GM23338 (cell line): ENCODE data around the gene AK4.

ENCODE experiments used
- CREB1 ChIP-seq: fragments of 250-450 bp; sonication (Bioruptor Pico); IDR thresholded peaks from 2 replicates; pipeline ENCODE4 v1.5.0; 2020; ENCODE audit warnings: low read depth, mild to moderate bottlenecking, moderate library complexity
- CTCF ChIP-seq, 2 experiments: fragments of 200-600 bp in 1 of 2; sonication (generic) in 1 of 2; conservative IDR thresholded peaks; 2 replicates each; pipeline versions ENCODE4 v1.5.1 to v1.6.1; 2016 to 2017; ENCODE audit warnings: antibody characterized with exemption in 2 of 2, low read depth in 2 of 2, mild to moderate bottlenecking in 2 of 2, moderate library complexity in 1 of 2
- ETS1 ChIP-seq: IDR thresholded peaks from 2 replicates; pipeline ENCODE4 v1.6.1; 2016; ENCODE audit warnings: antibody characterized with exemption
- EZH2 ChIP-seq: fragments of 200-600 bp; sonication (generic); IDR thresholded peaks from one replicate; pipeline ENCODE4 v1.8.0; 2017; ENCODE audit warnings: antibody characterized with exemption, mild to moderate bottlenecking, low read depth; ENCODE audit not compliant: unreplicated experiment
- EZH2phosphoT487 ChIP-seq: fragments of 200-600 bp; sonication (generic); IDR thresholded peaks from one replicate; pipeline ENCODE4 v1.8.1; 2018; ENCODE audit warnings: antibody characterized with exemption; ENCODE audit not compliant: unreplicated experiment
- JUNB ChIP-seq: IDR thresholded peaks from one replicate; pipeline ENCODE4 v1.6.1; 2016; ENCODE audit warnings: antibody characterized with exemption; ENCODE audit not compliant: unreplicated experiment
- NANOG ChIP-seq: IDR thresholded peaks from 2 replicates; pipeline ENCODE4 v1.6.1; 2016; ENCODE audit warnings: antibody characterized with exemption, borderline replicate concordance
- POLR2AphosphoS5 ChIP-seq: IDR thresholded peaks from 2 replicates; pipeline ENCODE4 v1.6.1; 2016; ENCODE audit warnings: antibody characterized with exemption, low read depth
- REST ChIP-seq: IDR thresholded peaks from one replicate; pipeline ENCODE4 v1.6.1; 2018; ENCODE audit warnings: antibody characterized with exemption; ENCODE audit not compliant: unreplicated experiment
- ZNF114 ChIP-seq: fragments of 250-450 bp; sonication (Bioruptor Pico); IDR thresholded peaks from 2 replicates; pipeline ENCODE4 v1.5.0; 2020; ENCODE audit warnings: mild to moderate bottlenecking, moderate library complexity
- ZNF462 ChIP-seq: fragments of 250-450 bp; sonication (Bioruptor Pico); IDR thresholded peaks from 2 replicates; pipeline ENCODE4 v1.5.0; 2020; ENCODE audit warnings: mild to moderate bottlenecking, moderate library complexity

- TF ChIP-seq CTCF (conservative IDR thresholded peaks at IDR 0.05; ENCODE audit: low read depth in 2 of 2) (no peak), REST (no peak), JUNB (no peak), POLR2AphosphoS5 (no peak), EZH2phosphoT487 (no peak), EZH2 (no peak), ZNF114 (CRISPR knock-in tag) (no peak), ZNF462 (CRISPR knock-in tag) (no peak), NANOG (no peak), CREB1 (no peak), ETS1 (no peak)
These were observed 82.9 kb downstream of the AK4 start for GRCh38 chr1:65230731-65231481.
